Stimulated activated CD8-positive, alpha-beta memory T cell treated with anti-CD3 and anti-CD28 coated beads, Interleukin-15, amount 100 ng/mL, for 48 hours (primary cell): ENCODE data around the gene GALNT12.

Experiments
- DNase-seq, 2 donors: peaks; one replicate each; pipeline ENCODE4 v3.0.0-alpha.2; 2020; ENCODE audit warnings: low read depth in 2 of 2

Gene GALNT12

GRCh38 chr9:98781588-98782383 is 25.7 kb upstream of the GALNT12 start:
- no peak for DNase-seq

DNA sequence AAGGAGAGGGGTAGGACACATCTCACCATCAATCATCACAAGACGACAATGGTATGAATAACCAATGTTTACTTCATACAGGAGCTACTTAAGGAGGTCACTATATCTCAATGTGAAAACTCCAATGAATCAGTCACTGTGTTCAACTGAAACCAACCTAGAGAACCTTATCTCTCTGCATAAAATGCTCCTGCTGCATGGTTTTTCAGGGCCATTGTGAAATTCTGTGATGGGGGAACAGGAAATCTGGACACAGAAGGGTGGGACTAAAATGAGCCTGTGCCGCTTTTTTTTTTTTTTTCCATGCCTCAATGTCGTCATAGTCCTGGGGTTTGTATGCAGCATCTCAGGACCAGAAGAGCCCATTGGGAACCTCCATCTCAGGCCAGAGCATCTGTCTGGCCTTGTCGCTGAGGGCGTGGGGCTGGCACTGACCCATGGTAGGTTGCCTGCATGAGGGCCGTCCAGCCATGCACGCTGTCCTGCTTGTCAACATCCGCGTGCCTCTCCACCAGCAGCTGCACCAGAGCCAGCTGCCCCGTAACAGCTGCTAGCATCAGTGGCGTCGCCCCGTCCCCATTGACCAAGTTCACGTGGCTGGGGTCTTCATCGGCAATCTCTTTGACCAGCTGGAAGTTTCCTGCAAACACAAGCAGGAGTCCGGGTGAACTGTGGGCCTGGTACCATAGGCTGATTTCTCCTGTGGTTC is 23.8 kb upstream of the GALNT12 start:
- no peak for DNase-seq

- no peak for DNase-seq
Measured at GRCh38 chr9:98784831-98785806, 22.4 kb upstream of the GALNT12 start.

DNA sequence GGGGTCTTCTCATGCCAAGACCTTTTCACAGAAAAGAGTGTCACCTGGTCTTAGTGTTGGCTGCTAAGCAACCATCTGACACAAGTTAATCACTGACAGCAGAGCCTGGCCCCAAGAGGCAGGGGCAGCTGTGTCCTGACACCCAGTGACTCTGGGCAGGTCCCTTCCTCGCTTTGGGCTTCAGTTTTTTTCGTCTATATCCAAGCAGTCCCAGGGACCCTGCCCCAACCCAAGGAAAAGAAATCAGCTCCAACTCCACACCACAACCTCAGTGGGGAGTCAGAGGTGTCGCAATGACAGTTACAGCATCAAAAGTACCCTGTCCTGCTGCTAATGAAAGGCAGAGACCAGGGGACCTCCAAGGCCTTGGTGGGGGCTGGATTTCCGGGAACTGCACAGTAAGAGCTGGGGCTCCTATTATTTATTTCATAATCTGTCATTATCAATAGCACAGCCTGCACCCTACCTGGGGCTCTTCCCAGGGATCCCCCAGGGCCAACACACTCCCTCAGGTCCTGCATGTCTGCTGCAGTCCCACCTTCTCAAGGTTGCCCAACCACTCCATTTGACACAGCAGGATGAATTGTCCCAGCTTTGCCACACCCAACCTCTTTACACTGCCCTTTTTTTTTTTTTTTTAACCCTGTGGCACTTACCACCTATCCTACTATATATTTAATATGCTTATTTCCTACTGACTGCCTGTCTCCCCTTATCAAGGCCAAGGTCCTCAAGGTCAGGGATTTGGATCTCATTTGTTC is 20.5 kb upstream of the GALNT12 start:
- DNase-seq = no peak

DNA sequence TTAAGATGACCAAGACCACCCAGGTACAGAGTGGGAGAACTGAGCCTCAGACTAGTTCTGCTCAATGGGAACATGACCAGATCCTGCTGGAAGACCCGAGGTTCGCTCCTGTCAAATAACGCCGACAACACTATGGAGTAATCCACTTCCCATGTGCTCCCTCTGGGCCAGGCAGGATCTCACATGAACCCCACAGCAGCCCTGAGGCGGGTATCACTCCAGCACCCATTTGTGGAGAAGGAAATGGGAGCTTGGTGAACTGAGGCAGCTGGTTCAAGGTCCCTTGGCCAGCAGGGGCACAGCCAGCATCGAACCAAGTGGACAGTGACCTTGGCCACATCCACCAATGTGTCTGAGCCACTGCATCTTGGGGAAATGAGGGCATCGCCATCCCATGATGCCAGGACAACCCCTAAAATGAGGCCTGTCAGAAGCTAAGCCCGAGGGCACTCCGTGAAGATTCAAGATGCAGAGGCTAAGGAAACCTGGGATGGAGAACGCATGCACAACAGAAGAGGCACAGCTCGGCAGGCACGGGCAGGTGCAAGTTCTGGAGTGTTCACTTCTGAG is 19.6 kb upstream of the GALNT12 start:
- no peak for DNase-seq

- DNase-seq = no peak
Measured at GRCh38 chr9:98789483-98790133, 17.9 kb upstream of the GALNT12 start.

DNA sequence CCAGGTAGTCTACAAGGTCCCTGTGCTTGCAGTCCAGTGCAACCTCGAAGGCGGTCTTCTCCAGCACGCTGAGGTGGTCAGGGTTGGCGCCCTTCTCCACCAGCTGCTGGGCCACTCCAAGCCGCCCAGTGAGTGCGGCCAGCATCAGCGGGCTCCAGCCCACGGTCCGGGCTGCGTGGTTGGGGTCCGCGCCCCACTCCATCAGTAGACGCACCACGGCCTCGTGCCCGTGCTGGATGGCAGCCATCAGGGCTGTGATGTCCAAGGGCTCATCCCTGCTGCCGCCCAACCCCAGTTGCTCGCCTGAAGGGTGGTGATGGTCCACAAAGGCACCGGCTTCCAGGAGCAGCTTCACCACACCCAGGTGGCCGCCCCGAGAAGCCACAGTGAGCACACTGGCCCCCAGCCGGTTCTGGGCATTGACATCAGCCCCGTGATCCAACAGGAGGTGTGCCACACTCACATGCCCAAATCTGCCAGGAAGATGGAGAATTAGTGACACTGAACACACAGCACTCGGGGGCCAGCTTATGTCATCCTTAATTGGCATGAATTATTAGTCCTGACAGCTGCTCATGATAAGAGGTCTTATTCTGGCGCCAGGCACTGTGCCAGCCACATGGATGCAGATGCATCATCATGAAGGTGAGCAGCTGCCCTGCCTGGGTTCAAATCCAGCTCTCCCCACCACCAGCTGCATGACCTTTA is 17.2 kb upstream of the GALNT12 start:
- no peak for DNase-seq

DNA sequence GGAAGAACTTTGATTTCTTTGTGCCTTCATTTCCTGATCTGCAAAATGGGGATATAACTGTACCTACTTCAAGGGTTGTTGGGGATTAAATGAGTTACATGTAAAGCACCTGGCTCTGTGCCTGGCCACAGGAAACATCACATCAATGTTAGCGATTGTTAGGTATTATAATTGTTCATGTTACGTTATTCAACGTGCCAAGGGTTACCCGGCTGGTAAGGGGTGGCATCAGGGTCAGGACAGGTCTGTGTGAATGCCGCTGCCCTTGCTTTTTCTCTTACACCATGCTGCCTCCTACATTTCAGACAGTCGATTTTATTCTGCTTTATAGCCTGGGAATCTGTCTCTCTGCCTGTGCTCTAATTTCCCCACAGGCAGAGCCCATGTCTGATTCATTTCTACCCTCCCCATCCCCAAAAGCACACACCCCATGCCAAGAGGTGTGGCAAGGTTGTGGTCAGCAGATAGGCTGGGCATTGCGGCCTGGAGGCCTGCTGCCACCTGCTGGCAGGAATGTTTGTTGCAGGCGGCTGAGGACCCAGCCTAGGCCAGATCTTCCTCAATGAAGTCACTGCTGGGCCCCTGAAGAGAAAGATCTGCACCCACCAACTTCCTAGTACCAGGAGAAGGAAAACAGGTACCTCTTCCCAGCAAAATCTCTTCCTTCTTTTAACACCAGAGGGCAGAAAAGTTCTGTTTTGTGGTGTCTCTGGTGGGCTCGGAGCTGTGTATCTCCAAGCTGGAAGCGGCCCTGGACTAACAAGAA is 16.4 kb upstream of the GALNT12 start:
- peak; percentile 38 to 50 for DNase-seq

DNA sequence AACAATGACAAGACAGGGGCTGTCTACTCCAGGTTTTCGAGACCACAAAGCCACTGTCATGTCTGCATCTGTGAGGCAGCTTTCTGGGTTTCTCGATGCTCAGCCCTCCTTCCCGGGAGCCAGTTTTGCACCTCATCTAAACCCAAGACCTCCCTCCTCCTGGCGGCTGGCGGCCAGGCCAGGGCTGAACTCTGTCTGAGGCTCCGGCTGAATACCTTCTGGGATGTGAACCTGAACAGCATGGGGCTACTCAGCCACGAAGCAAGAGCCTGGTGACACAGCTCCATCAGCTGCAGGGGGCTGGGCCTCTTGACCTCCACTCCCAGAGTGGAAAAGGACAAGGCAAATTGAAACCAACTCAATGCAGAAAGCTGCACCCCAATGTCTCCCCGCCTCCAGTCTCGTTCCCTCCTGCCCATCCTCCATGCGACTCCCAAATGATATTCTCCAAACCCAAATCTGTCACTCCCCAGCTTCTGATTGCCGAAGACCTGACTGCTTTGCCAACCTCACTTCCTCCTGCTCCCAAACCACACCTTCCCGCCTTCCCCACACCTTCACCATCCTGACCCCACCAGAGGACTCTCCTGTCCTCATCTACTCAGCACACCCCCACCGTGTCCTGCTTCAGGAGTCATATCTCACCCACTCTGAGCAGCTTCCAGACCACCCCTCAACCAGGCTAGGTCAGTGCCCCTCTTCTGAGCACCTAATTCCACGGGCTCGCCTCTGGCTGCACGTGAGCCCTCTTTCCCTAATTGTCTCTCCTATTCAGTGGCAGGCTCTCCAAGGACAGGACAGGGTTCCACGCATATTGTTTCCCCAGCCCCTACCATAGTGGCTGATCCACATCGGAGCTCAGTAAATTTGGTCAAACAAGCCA is 15.6 kb upstream of the GALNT12 start:
- DNase-seq = no peak

DNA sequence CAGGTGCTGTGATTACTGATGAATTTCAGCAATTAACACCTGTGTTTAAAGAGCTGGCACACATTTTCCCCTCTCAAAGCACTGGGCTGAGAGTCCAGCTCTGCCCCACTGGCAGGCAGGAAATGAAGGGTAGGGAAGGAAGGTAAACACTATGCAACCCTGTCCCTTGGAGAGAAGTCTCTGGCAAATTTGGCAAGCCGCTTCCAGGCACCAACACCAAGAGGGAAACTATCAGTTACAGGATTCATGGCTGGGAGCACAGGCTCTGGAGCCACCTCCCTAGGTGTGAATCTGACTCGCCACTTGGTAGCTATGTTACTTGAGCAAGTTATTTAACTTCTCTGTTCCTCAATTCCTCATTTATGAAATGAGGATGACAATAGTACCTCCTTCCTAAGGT is 14.4 kb upstream of the GALNT12 start:
- DNase-seq = no peak

GRCh38 chr9:98794802-98795201 is 12.7 kb upstream of the GALNT12 start:
- no peak for DNase-seq

DNA sequence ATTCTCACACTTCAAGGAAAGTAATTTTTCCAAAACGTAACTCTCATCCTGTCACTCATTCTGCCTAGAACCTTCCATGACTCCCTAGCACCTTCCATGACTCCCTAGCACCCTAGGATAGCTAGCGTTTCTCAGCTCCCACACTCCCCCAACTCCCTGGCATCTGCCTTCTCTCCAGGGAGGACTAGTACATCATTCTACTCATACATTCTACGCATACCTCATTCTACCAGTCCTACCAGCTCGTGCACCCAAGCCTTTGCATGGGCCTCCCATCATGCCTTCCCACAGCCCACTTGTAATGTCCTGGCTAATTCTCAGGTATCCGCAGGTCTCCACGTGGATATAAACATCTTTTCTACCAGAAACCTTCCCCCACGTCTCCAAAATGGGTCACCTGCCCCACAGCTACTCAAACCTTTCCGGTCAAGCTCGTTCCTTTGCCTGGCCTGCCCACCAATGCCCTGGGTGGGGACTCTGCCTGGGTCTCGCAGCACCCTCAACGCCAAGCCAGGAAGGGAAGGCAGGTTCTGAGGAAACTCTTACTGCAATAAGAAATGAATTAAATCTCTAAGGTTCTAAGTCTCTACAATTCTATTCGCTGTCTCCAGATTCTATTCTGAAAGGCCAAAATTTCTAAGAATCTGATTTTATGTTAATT is 12.0 kb upstream of the GALNT12 start:
- DNase-seq = no peak

- DNase-seq = no peak
Measured at GRCh38 chr9:98795970-98796363, 11.5 kb upstream of the GALNT12 start.

DNA sequence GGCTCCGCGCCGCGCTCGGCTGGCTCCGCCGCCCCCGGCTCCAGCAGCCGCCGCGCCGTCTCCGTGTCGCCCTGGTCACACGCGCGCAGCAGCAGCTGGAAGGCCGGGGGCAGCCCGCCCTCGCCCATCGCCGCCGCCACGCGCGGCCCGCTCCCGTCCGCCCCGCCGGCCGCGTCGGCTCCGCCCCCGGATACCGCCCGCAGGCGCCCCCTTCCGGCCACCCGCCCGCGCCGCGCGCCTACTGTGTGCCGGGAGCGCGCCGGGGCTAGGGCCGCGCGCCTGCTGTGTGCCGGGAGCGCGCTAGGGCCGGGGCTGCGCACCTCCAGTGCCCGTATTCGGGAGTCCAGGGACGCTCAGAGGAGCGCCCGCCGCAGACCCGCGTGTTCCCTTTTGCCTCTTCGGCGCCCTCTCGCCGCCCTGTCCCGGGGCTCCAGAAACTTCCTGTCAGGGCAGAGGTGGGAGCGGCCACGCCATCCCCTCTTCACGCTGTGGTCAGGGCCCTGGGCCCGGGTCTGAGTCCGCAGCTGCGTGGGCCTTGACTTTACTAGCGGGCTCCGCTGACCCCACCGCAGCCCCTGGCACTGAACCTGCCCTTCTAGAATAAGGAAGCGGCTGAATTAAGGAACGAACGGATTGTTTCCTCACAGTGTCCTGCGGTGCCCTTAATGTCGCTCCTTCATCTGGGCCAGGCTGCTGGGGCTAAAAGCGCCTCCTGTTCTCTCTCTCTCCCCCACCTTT is 10.9 kb upstream of the GALNT12 start, which contains the start of gene ANKS6:
ANKS6 (minus strand) TSS at position 192 of the 738 bp plus-strand sequence; CDS start at position 128, 64 bp downstream.
- DNase-seq = peak; percentile 65 to 71

GRCh38 chr9:98797491-98797890 is 10.0 kb upstream of the GALNT12 start:
- DNase-seq = no peak

- DNase-seq = no peak
Measured at GRCh38 chr9:98798254-98798653, 9.2 kb upstream of the GALNT12 start.

DNA sequence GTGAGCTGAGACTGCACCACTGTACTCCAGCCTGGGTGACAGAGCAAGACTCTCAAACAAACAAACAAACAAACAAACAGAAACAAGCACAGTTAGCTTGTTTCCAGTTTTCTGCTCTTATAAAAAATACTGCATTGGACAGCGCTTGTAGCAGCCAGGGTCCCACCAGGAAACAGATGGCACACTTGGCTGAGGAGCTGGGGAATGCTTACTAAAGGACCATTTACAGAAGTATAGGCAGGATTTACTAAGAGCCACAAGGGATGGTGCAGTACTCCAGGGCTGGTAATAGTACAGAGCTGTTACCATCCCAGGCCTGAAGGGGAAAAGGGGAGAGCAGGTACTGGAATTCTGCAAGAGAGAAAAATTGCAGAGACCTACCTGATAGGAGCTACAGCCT is 5.9 kb upstream of the GALNT12 start:
- DNase-seq = no peak
